Activated gamma-delta T cell treated with anti-CD3 and anti-CD28 coated beads, Interleukin-2, amount 50 U/mL, for 16 hours (primary cell): ENCODE results near the gene KCNA3.
A peak's percentile ranks its signal among the peaks of the same experiment; 100 is the strongest.

Experiments used
- DNase-seq: peaks from one replicate; pipeline ENCODE4 v3.0.0-alpha.2; 2020; ENCODE audit warnings: low read depth

KCNA3 gene

DNA sequence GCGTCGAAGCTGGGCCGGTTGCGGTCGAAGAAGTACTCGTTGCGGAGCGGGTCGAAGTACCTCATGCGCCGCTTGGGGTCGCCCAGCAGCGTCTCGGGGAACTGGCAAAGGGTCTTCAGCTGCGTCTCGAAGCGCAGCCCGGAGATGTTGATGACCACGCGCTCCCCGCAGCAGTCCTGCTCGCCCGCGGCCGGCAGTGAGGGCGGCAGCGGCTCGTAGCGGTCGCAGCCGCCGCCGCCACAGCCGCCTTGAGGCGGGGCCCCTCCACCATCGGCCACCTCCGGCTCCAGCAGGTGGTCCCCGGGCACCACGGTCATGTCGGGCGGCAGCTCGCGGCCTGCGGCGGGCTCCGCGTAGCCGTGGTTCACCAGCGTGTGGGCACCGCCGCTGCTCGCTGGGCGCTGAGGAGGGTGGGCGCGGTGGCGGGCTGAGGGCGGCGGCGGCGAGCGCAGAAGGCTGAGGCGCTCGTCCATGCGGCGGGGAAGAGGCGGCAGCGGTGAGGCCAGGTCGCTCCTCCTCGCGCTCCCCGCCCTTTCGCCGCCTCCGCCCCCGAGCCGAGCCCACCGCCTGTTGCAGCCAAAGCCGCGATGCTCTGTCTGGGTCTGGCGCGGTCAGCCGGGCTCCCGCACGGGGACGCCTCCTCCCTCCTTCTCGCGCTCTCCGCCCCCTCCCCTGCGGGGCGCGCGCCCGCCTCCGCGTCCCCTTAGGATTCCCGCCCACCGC is at the start of gene KCNA3:
TSS of gene KCNA3 (minus strand) at position 604 of the 723 bp plus-strand sequence. CDS start at position 473, 131 bp downstream.
- DNase-seq: peak; percentile 55

DNA sequence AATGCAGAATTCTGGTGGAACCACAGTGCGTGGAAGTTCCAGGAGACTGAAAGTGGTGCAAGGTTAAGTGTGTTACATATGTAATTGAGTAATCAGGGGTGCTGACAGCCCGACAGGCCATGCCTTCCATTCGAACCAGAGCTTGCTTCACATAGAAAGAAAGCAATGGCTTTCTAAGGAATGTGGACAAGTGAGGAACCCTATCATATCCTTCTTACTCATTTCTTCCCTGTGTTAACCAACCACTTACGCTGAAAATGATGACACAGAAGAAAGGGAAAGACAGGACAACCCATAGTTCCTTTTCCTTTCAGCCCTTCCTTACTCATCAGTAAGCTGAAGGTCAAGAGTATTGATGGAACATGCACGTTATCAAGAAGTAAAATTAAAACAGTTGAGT is 48.1 kb upstream of the KCNA3 start:
- no peak for DNase-seq

DNA sequence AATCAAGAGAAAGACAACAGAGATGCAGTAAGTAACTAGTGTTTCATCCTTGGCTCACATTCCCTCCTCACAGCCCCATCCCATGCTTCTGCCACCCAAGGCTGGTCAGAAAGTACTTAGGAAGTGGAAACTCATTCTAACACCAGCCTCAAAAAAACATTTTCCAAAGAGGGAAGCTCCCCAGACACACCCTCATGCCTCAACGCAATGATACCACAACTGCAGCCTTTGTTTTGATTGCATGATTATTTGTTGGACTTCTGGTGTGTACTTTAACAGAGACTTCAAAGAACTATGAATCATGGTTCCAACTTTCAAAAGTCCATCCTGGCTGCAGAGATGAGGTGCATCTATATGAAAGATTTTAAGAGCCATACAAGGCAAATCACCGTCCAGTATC is 45.2 kb upstream of the KCNA3 start:
- no peak for DNase-seq

DNA sequence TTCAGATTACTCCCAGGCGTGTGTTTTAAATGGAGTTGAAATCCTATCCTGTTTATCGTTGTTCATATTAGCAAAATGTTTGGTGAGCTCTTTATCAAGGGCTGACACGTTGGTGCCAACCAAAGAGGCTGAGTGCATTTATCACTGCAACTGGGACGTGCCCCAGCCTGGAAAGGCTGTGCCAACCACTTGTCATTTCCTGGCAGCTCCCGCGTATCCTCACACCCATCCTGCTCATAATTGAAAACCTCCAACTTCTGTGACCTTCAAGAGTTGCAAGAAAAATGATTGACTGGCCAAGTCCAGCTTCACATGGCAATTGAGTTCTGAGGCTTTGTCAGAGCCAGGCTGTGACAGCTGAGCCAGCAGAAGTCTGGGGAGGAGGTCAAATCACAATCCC is 43.7 kb upstream of the KCNA3 start:
- DNase-seq: no peak

DNA sequence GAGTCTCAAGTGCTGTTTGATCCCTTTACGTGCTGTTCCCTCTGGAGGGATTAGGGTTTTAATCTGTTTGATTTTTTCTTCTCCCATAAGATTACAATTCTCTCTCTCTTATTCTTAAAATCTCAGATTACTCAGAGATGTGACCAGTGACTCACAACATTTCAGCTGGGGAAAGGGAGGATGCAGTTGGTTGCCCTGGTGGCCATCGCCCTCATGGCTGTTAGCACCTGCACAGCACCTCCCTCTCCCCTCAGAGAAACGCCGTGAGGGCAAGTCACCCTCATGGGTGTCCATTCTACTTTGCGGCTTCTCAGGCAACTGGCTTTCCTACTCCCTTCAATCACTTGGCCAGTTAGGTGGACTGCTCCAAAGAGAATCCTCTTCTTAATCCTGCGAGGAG is 42.4 kb upstream of the KCNA3 start:
- no peak for DNase-seq

DNA sequence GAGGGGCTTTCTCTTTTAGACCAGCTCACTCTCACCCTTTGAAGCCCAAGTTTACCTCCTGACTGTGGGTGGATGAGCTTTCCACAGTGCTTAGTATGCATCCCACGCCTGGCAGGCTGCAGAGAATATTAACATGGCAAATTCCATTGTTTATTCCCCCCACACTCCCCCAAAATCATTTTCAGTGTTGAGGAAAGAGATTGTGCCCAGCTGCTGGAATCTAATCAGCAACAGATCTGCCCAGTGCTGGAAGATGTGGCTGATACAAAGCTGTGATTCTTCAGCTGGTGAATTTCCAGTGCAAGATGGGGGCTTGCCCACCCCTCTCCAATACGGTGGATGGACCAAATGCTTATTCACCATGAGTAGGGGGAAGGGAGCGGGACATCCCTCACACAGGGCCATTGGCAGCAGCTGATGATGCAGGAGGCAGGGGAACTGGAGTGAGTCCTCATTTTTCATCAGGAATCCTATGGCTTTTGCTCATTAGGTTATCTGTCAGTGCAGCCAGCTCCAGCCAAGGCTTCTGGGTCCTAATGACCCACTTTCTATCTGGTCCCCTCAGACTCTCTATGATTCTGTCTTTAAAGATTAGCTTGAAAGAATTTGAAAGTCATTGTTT is 39.7 kb upstream of the KCNA3 start:
- no peak for DNase-seq

DNA sequence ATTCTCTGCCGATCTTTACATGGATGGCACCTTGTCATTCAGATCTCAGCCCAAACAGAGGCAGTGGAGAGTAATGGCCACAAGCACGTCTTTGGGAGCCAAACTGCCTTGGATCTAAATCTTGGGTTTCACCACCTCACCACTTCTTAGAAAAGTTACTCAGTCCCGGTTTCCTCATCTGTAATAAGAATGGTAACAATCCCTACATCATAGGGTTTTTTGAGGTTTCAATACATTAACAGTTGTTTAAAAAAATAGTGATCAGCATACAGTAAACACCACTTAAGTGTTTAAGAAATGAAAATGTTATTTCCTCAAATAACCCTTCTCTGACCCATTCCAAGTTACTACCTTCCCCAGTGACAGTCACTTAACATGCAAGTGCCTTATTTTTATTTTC is 38.5 kb upstream of the KCNA3 start:
- no peak for DNase-seq

DNA sequence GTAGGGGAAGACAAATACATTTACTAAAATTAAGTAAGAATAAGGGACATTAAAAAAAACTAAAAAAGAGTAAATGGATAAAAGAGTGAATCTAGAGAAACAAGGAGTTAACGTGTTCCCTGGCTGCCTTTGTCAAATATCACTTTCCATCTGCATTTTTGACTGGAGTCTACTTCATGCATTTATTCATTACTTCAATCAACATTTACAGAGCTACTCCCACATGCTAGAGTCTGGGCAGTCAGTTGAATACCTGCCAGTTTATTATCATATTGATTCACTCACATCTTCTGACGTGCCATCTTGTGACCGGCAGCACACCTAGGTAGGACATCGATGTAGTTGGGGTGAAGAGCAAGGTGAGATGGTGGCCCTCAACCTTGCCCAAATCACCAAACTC is 35.6 kb upstream of the KCNA3 start:
- DNase-seq: no peak

DNA sequence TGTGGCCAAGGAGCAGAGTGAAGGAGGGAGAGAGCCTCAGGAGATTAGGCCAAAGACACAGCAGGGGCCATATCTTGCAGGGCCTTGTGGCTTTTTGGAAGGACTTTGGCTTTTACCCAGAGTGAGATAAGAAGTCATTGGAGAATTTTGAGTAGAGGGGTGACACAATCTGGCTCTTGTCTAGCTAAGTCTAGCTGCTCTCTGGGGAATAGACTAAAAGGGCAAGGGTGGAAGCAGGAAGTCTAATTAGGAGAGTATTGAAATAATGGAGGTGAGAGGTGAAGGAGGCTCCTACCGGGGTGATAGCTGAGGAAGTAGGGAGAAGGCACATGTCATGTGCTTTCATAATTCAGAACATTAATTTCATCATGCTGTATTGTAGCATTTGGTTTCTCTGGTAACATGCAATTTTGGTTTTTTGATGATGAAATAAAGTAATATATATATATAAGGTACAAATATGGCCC is 34.3 kb upstream of the KCNA3 start:
- DNase-seq: no peak

DNA sequence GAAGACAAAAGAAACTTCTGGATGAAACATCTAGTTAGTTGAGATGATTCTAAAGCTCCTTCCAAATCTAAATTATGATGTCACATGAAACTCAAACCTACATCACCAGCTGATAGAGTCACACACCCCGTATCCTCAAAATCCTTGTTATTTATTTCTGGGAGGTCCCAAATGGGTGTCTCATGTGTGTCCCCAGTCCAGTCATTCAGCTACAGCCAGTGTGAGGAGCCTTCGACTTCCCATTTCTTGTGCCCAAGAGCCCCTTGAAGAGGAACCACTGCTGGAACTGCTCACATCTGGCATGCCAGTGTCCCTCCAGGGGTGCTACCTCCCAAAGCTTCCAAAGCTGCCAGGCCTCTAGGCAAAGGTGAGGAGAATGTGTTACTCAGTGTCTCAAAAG is 32.5 kb upstream of the KCNA3 start:
- no peak for DNase-seq

DNA sequence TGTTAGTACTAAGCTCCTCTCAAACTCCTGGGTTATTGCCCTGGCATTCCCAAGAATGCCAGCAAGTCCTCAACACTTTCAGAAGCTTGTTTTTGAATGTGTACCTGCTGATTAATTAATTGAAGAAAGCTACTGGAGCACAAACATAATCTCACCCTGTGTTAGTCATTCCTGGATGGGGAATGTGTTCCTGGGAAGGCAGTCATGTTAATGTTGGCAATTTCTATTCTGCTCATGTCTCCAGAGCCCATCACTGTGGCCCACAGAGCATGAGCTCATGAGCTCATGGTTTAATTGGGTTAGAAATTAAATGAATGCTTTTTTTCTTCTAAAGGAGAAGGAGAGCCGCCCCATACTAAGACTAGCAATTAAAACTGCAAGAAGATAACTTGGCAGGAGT is 31.9 kb upstream of the KCNA3 start:
- no peak for DNase-seq

DNA sequence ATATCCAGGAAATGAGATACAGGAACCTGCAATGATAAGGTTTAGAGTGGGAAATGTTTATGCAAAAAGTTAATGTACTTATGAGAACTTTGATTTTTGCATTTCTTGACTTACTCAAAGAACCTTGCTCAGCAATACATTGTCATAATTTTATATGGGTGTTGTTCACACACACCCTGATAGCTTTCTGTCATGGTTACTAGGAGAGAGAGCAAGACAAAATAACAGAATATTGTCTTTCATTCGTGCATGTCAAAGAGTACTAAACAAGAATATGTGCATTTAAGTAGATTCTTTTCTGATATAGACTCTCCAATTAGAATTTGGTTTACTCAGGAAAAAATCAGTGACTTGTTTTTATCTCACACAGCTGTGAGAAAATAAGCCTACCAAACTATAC is 27.5 kb upstream of the KCNA3 start:
- DNase-seq: no peak

DNA sequence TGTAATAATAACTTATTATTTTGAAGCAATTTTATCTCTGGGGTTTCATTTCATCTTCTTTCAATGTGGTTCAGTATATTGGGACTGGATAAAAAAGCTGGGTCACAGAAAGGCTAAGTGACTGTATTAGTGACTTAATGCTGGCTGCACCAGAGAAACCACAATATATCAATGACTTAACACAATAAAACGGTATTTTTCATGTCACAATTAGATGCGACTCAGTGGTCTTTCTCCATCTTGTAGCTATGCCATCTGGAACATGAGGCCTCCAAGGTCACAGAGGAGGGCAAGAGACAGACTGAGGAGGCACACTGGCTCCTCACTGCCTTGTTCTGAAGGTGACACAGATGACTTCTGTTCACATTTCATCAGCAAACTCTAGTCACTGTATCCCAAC is 26.0 kb upstream of the KCNA3 start:
- DNase-seq: no peak

DNA sequence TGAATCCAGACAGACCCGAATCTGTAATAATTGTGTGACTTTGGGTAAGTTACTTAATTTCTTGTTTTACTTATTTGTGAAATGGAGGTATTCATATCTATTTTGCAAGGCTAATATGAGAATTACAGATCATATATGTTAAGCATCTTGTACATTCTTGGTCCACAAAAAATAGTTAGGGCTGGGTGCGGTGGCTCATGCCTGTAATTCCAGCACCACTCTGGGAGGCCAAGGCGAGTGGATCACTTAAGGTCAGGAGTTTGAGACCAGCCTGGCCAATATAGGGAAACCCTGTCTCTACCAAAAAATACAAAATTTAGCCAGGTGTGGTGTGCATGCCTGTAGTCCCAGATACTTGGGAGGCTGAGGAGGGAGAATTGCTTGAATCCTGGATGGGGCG is 22.9 kb upstream of the KCNA3 start:
- no peak for DNase-seq

DNA sequence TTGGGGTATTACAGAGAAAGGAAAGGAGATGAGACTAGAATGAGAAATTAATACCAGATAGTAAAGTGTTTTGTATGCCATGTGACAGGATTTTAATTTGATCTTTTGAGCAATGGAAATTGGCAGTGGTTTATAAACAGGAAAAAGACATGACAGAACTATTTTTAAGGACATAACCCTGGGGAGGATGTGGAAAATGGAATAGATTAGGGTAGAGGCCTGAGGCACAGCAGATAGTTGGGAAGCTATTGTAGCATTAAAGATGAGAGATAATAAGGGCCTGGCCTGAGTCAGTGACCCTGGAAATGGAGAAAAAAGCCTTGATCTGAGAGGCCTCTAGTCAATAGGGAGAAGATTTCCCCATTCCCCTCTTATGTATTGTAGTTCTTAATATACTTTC is 22.1 kb upstream of the KCNA3 start:
- no peak for DNase-seq

DNA sequence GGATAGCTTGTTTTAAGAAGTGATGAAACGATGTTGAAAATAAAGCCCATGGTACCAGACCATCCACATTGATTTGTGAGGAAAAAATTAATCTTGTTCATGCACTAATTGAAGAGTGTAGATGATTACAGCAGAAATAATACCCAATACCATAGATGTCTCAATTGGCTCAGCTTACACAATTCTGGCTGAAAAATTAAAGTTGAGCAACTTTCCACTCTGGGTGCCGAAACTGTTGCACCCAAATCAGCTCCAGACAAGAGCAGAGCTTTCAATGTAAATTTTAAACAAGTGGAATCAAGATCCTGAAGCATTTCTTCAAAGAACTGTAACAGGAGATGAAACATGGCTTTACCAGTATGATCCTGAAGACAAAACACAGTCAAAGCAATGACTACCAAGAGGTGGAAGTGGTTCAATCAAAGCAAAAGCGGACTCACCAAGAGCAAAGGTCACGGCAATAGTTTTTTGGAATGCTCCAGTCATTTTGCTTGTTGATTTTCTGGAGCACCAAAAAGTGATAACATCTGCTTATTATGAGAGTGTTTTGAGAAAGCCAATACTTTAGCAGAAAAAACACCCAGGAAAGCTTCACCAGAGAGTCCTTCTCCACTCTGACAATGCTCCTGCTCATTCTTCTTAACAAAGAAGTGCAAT is 16.1 kb upstream of the KCNA3 start:
- DNase-seq: no peak

DNA sequence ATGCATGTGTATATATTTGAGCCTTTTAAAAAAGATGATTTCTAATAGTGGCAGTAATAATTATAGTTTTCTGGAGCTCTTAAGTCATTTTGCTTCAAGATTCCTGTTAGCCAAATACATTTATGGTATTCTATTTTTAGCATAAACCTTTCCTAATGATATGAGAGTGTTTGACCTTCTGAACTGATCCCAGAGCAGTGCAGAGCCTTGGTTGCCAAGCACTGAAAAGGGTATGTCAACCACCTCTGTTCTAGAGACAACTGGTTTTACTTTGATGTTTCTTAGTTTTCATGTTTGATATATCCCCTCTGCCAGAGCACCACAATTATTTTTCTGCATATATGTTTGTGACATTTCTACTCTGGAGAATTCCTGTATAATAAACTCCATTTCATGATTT is 15.1 kb upstream of the KCNA3 start:
- no peak for DNase-seq

DNA sequence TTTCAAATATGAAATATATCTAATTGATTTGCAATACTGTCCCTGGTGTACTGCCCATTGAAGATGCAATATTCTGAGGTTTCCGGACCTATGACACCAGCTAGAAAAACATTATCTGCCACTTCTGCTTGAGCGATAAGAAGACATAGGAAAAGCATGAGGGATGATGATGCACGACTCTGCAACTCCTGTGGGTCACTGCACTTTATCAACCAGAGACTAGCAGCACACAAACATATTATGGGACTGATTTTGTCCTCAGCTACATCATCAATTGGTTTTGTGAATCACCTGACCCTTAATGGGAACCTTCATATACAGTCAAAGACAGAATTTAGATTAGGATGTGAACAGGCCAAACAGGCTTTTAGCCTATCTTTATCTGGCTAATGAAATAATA is 13.8 kb upstream of the KCNA3 start:
- no peak for DNase-seq

DNA sequence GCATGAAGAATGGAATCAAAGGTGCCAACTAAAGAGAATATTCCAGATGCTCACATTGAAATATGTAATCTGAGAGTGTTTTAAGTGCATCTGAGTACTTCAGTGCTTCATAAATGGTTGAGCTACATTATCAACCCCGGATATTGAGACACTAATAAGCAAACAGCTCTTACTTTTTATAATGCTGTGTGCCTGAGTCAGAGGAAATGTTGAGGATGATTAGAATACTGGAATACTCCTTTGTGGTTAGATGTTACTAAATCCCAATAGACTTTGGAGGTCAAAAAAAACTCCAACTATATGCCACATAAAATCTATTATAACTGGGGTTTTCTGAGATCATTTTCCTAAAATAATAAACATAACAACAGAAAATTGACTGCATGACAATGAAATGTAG is 12.5 kb upstream of the KCNA3 start:
- DNase-seq: no peak

DNA sequence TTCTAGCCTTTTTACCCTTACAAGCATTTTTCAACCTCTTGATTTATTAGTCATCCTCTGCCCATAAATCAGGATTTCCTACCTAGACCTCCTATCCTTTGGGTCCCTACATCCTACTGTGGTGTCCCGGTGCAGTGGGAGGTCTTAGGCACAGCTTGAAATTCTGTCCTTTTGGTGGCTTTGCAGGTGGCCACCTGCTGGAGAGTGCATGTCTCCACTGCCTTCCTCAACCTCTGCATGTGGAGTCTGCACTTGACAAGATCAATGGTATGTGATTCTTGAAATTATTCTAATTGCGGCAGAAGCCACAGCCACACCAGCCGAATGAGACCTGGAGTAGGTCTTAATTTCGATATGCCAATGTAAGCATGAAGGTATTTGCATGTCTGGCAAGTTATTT is 11.4 kb upstream of the KCNA3 start:
- no peak for DNase-seq

DNA sequence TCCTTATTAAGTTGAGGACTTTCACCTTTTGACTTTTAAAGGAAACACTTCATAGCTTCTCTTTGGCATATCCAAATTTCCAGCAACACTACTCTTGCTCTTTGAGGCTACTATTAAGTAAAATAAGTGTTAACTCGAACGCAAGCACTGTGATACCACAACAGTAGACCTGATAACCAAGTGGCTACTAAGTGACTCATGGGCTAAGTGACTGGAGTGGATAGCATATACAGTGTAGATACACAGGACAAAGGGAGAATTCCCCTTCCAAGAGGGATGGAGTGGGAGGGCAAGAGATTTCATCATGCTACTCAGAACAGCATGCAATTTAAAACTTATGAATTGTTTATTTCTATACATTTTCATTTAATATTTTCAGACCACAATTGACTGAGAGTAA is 9.8 kb upstream of the KCNA3 start:
- DNase-seq: no peak

DNA sequence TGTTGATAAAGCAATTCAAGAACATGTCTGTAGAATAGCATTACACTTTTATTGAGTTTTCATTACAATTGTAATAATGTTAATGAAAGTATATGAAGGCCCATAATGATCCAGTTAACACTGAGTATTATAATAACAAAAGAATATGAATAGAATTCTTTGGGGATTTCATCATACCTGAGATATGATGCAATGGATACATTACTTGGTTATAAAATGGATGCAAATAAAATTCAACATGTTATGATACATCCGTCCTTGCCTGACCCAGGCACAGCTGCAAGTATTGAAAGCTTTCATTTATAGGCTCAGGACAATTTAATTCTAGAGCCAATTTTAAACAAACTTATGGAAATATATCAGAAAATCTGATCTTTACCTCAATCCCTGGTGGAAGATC is 8.2 kb upstream of the KCNA3 start:
- no peak for DNase-seq

DNA sequence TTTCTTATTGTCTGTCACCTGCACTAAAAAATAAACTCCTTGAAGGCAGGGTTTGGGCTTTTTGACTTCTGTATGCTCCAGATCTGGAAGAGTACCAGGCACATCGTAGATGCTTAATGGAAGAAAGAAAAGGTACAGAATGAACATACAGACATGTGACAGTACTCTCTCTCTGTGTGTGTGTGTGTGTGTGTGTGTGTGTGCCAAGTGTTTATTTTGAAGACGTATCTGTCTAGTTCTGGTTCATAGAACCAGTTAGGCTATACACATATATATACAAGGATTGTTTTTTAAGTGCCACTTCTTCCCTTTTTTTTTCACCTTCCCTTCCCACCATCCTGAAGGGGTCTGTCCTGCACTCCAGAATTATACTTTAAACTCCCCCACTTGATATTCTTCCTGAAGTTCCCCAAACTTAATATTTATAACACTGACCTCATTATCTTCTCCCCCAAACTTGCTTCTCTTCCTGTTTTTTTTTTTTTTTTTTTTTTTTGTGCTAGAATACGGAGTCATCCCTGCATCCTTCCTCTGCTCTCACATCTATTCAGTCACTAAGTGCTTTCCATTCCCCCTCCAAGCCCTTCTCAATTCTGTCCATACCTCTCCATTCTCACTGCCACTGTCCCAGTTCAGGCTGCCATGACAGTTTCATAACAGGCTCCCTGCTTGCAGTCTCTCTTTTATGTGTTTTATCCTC is 5.4 kb upstream of the KCNA3 start:
- DNase-seq: no peak
